ENCODE data around the gene ISG20L2.

GRCh38 chr1:156705918-156706656 is 22.5 kb downstream of the ISG20L2 start:
- TF ChIP-seq, protein P1, sequence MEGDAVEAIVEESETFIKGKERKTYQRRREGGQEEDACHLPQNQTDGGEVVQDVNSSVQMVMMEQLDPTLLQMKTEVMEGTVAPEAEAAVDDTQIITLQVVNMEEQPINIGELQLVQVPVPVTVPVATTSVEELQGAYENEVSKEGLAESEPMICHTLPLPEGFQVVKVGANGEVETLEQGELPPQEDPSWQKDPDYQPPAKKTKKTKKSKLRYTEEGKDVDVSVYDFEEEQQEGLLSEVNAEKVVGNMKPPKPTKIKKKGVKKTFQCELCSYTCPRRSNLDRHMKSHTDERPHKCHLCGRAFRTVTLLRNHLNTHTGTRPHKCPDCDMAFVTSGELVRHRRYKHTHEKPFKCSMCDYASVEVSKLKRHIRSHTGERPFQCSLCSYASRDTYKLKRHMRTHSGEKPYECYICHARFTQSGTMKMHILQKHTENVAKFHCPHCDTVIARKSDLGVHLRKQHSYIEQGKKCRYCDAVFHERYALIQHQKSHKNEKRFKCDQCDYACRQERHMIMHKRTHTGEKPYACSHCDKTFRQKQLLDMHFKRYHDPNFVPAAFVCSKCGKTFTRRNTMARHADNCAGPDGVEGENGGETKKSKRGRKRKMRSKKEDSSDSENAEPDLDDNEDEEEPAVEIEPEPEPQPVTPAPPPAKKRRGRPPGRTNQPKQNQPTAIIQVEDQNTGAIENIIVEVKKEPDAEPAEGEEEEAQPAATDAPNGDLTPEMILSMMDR (IDR thresholded peaks at IDR 0.05): peak; percentile 61 to 90 (median 74)
- no peak for TF ChIP-seq POLR2AphosphoS5 (IDR thresholded peaks at IDR 0.05)

Data from prostate gland (tissue), 2 donors.